Dermis microvascular lymphatic vessel endothelial cell (primary cell): Measurements from ENCODE around the gene ACSF2. TPM values are rescaled to one million over a fixed set of nuclear protein-coding genes. Genes with fewer than 3 reads are reported as not detected.
"Not testable (repeated sequence)": the region's sequence is repeated elsewhere in the genome, so short reads cannot be mapped to it uniquely, and the experiment has no call there.

ENCODE experiments used
- DNase-seq, 2 donors: peaks; one replicate each; pipeline versions ENCODE4 v3.0.0 to v3.0.0-alpha.2; 2010; ENCODE audit warnings: low read depth in 2 of 2
- total RNA-seq: library from RNA; depleted of rRNA; stranded (reverse); fragments of >200 nt; gene quantifications from 2 replicates; pipeline ENCODE4 v1.2.1, GENCODE V29; 2014

The ACSF2 gene
- 5.8 and 7.5 TPM in 2 replicates for total RNA-seq

DNA sequence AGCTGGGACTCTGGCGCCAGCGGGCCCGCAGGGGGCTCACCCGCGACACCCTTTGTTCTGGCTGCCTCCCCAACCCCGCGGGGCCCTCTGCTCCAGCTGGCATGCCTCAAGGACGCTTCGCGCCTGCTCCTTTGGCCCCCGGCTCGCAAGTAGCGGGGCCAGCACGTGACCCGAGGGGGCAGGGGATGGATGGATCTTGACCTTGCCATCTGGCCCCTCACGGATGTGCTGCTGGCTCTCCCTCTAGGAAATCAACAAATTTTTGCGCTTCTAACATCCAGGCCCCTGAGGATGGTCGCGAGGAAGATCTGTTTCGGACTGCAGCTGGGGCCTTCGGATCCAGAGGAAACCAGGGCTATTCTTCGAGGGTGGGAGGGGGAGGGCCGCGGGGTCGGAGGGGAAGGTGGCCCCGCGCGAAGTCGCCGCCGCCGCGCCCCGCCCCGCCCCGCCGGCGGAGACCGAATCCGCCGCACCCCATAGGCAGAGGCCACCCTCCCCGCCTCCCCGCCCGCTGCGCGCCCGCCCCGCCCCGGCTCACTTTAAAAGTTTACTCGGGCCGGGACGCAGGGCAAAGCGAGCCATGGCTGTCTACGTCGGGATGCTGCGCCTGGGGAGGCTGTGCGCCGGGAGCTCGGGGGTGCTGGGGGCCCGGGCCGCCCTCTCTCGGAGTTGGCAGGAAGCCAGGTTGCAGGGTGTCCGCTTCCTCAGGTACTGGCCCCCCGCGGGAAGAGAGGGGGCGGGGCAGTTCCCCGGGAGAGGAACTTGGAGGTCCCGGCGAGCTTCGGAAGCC, at the start of gene ACSF2:
TSS of gene ACSF2 (plus strand) at position 537 of the 790 bp plus-strand sequence. CDS start at position 581, 44 bp downstream.
- DNase-seq, result peak in 1 of 2 donors; percentile 47

GRCh38 chr17:50379351-50380132, 46.5 kb upstream of the ACSF2 start:
- no peak for DNase-seq

GRCh38 chr17:50380369-50381259, 45.4 kb upstream of the ACSF2 start:
- no peak for DNase-seq

DNA sequence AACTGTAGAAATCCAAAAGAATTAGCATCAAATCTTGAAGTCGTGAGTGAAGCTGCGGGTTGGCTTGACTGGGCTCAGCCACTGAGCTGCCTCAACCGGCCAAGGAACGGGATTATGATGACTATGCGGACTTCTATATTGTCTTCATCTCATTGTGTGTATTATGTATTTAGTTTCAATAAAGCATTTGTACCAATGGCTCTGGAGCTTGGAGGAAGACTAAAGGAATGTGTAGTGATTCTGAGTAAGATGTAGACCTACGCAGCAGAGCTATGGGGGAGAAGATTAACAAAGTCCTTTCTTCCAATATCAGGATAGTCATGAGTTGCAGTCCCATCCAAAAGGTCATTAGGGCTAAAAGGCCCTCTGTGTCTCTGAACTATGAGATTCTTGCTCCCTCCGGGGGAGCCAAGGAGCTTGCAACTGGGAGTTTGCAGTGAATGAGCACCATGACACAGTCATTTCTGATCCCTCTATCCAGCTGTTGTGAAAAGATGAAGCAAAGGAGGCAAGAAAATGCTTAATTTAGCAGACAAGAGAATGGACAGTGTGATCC, 44.7 kb upstream of the ACSF2 start:
- DNase-seq, result no peak

DNA sequence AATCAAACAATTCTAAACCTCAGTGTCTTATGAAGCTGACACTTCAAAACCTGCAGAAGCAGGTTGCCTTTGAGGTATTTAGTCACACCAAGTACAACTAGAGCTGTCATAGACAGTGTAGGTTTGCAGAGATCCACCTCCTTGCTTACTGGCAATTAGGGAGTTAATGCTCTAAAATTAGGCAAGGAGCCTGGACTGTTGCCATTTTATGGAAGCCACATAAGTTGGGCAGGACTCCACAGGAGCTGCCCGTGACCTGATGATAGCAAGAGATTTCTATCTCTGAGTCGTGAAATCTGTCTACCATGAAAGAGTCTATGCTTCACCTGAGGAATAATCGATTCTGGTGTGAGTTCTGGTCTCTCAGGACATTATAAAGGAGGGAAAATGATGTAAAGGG, 44.1 kb upstream of the ACSF2 start:
- no peak for DNase-seq

DNA sequence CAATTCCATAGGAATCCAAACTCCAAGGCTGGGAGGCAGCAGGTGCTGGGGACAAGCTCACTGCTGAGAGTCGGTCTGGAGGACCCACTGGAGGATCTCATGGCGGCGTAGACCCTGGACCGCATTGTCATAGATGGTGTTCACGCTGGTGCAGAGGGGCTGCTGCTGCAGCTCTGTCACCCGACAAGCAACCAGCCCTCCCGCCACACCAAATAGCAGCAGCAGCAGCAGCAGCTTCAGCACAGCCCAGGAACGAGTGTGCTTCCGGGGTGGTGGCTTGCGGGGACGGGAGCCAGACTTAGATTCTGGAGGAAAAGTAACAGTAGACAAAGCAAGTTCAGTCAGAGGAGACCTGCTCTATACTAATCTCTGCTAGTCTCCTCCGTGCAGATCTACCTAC, 43.1 kb upstream of the ACSF2 start:
- DNase-seq, result no peak

GRCh38 chr17:50386510-50386909, 39.5 kb upstream of the ACSF2 start:
- no peak for DNase-seq

DNA sequence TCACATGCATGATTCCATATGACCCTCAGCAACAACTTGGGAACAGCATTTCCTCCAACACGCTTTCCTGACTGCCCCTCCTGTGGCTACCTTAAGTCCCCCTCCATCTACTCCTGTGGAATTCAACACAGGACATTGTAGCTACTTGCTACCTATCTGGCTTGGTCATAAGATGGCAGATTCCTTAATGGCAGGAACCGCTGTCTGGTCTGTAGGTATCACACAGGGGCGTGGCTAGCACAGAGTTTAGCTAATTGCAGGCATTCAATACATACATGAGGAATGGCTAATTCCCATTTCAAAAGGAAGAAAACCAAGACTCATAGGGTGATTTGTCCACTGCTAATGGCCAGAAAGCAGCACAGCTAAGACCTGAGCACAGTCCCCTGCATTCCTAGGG, 37.3 kb upstream of the ACSF2 start:
- no peak for DNase-seq

DNA sequence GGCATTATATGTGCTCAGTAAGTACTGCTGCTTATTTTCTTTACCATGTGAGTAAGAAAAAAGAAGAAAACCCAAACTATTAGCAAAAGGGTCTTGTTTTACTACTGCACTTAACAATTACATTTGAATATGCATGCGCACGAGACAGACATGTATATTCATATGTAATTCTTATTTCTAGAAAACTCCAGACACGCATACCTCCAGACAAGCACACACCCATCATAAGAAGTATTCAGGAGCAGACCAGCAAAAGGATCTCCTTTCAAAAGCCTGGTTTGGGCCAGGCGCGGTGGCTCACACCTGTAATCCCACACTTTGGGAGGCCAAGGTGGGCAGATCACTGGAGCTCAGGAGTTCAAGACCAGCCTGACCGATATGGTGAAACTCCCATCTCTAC, 36.5 kb upstream of the ACSF2 start:
- DNase-seq, result no peak

GRCh38 chr17:50392621-50393020, 33.4 kb upstream of the ACSF2 start:
- no peak for DNase-seq

DNA sequence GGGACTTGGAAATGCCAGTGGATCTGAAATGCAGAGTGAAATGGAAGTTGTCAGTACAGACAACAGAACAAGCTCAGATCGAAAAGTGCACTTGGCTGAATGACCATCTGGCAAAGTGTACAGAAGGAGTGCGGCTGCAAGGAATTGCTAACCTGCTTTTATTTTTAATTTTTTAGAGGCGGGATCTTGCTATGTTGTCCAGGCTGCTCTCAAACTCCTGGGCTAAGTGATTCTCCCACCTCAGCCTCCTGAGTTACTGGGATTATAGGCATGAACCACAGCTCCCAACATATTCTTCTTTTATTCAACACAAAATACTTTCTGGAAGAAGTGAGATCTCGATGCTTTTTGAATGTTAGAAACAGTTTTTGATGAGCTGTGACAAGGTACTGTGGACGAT, 32.3 kb upstream of the ACSF2 start:
- no peak for DNase-seq

- DNase-seq, result peak in 1 of 2 donors; percentile 19
Observed at GRCh38 chr17:50394711-50395110, 31.3 kb upstream of the ACSF2 start.

- peak; percentile 11 to 58 for DNase-seq
Observed at GRCh38 chr17:50396261-50397110, 29.5 kb upstream of the ACSF2 start.

DNA sequence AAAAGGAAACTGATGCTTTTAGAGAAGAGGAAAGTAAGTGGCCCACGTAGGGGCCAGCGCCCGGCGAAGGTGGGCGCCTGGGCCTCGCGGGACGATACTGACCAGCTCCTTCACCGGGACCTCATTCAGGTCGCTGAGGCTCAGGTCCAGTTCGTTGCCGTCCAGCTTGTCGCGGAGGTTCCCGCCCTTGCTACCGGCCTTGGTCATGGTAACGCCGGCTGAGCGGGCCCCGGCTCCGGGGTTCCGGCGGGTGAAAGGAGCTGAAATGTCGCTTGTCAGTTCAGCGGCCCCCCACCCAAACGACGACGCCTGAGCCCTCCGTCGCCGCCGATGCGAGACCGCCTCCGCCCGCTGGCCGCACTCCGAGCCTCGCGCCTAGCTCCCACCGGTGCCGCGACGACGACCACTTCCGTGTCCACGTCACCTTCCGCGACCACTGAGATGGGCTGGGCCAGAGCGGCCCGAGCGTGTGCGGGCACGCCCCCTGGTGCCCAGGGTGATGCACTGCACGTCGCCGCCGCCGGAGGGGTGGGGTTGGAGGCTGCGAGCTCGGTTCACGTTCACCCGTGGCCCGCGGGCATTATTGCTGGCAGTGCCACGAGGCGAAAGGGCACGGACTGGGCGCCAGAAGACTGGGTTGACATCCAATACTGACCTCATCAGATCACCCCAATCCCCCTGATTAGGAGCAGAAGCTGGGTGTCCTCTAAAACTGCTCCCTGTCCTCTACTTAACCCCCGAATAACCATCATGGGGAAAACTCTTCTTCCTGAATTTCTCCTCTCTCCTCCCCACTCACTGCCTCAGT, 28.7 kb upstream of the ACSF2 start, which contains the start of gene LRRC59:
TSS of gene LRRC59 (minus strand) at position 413 of the 808 bp plus-strand sequence. CDS start at position 207, 206 bp downstream.
- peak; percentile 67 to 87 for DNase-seq

GRCh38 chr17:50397919-50398285, 28.1 kb upstream of the ACSF2 start:
- DNase-seq, result no peak

- not testable (repeated sequence) for DNase-seq
Observed at GRCh38 chr17:50398672-50399071, 27.3 kb upstream of the ACSF2 start.

DNA sequence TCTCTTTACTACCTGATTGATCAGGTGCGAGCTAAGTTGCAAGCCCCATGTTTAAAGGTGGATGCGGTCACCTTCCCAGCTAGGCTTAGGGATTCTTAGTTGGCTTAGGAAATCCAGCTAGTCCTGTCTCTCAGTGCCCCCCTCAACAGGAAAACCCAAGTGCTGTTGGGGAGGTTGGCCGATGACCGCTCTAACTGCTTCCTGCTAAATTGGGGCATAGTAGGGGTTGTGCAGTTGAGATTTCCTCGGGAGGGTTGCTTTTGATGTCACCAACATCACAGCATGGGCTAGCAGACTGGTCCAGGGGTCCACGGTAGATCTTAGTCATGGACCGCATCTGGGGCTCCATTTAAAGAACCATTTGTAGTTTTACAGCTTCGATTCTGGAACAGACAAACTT, 26.4 kb upstream of the ACSF2 start:
- not testable (repeated sequence) for DNase-seq

DNA sequence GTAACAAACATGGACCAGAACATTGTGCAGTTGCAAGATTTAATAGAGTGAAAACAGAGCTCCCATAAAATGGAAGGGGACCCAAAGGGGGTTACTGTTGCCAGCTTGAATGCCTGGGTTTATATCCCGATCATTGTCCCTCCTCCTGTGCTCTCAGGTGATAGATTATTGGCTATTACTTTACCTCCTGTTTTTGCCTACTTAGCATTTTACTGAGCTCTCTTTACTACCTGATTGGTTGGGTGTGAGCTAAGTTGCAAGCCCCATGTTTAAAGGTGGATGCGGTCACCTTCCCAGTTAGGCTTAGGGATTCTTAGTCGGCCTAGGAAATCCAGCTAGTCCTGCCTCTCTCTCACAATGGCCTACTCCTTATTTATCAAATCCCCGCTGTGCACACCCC, 20.7 kb upstream of the ACSF2 start:
- not testable (repeated sequence) for DNase-seq

GRCh38 chr17:50406578-50406977, 19.4 kb upstream of the ACSF2 start:
- no peak for DNase-seq

DNA sequence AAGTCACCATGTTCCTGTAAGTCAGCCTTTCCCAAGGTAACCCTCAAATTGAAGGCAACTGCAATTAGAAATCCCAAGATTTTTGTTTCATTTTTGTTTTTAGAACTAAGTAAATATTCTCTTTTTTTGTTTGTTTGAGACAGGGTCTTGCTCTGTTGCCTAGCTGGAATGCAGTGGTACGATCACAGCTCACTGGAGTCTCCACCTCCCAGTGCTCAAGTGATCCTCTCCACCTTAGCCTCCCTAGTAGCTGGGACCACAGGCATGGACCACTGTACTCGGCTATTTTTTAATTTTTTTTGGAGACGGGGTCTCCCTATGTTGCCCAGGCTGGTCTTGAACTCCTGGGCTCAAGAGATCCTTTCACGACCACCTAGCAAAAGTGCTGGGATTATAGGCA, 18.1 kb upstream of the ACSF2 start:
- no peak for DNase-seq
